Trophoblast cell (in vitro differentiated cells and primary cell): ENCODE measurements around the gene ITGB3BP.

Experiments used
- DNase-seq, 2 donors: peaks; one replicate each; pipeline ENCODE4 v3.0.0-alpha.2; 2016
- H2AFZ ChIP-seq: 2 replicates; pipeline ENCODE4 v1.6.1; 2013; ENCODE audit warnings: low read length, moderate library complexity, mild to moderate bottlenecking; ENCODE audit not compliant: insufficient read depth, poor library complexity
- H2AK5ac ChIP-seq: 2 replicates; pipeline ENCODE4 v1.6.1; 2013; ENCODE audit warnings: mild to moderate bottlenecking, low read length
- H2BK120ac ChIP-seq: 2 replicates; pipeline ENCODE4 v1.6.1; 2013; ENCODE audit warnings: low read length, mild to moderate bottlenecking, moderate library complexity; ENCODE audit not compliant: insufficient read depth, poor library complexity
- H2BK12ac ChIP-seq: 2 replicates; pipeline ENCODE4 v1.6.1; 2013; ENCODE audit warnings: mild to moderate bottlenecking, low read length, moderate library complexity
- H2BK5ac ChIP-seq: 2 replicates; pipeline ENCODE4 v1.6.1; 2013; ENCODE audit warnings: low read length, low read depth, moderate library complexity, mild to moderate bottlenecking; ENCODE audit not compliant: poor library complexity
- H3K14ac ChIP-seq: 2 replicates; pipeline ENCODE4 v1.6.1; 2013; ENCODE audit warnings: mild to moderate bottlenecking, low read length
- H3K18ac ChIP-seq: 2 replicates; pipeline ENCODE4 v1.6.1; 2013; ENCODE audit warnings: mild to moderate bottlenecking, low read length
- H3K23ac ChIP-seq: 2 replicates; pipeline ENCODE4 v1.6.1; 2013; ENCODE audit warnings: low read length
- H3K27ac ChIP-seq: 2 replicates; pipeline ENCODE4 v1.5.1; 2013; ENCODE audit warnings: low read depth, mild to moderate bottlenecking, inconsistent platforms, low read length, moderate library complexity
- H3K27me3 ChIP-seq: 2 replicates; pipeline ENCODE4 v1.6.1; 2013; ENCODE audit warnings: inconsistent platforms, mild to moderate bottlenecking, low read length, moderate library complexity; ENCODE audit not compliant: insufficient read depth
- H3K36me3 ChIP-seq, 2 experiments: 1 replicate in 1 of 2; 2 replicates in 1 of 2; pipeline ENCODE4 v1.6.1; 2013; ENCODE audit warnings: low read length in 2 of 2, mild to moderate bottlenecking in 2 of 2, moderate library complexity in 1 of 2; ENCODE audit not compliant: insufficient read depth in 2 of 2, control insufficient read depth in 1 of 2
- H3K4ac ChIP-seq: 2 replicates; pipeline ENCODE4 v1.6.1; 2013; ENCODE audit warnings: low read depth, mild to moderate bottlenecking, low read length, moderate library complexity
- H3K4me1 ChIP-seq, 2 experiments: 1 replicate in 1 of 2; 2 replicates in 1 of 2; pipeline ENCODE4 v1.6.1; 2013; ENCODE audit warnings: low read length in 2 of 2, mild to moderate bottlenecking in 2 of 2, moderate library complexity in 1 of 2; ENCODE audit not compliant: insufficient read depth in 2 of 2, control insufficient read depth in 1 of 2
- H3K4me2 ChIP-seq: 2 replicates; pipeline ENCODE4 v1.6.1; 2013; ENCODE audit warnings: inconsistent platforms, mild to moderate bottlenecking, low read length, moderate library complexity
- H3K4me3 ChIP-seq: 2 replicates; pipeline ENCODE4 v1.5.1; 2013; ENCODE audit warnings: mild to moderate bottlenecking, low read depth, low read length, inconsistent platforms
- H3K79me1 ChIP-seq: one replicate; pipeline ENCODE4 v1.6.1; 2013; ENCODE audit warnings: low read length
- H3K79me2 ChIP-seq: 2 replicates; pipeline ENCODE4 v1.6.1; 2013; ENCODE audit warnings: low read length, mild to moderate bottlenecking; ENCODE audit not compliant: control insufficient read depth, insufficient read depth, poor library complexity
- H3K9ac ChIP-seq: 2 replicates; pipeline ENCODE4 v1.6.1; 2013; ENCODE audit warnings: mild to moderate bottlenecking, low read length
- H3K9me3 ChIP-seq: 2 replicates; pipeline ENCODE4 v1.6.1; 2013; ENCODE audit warnings: low read depth, mild to moderate bottlenecking, control low read depth, inconsistent platforms, low read length; ENCODE audit not compliant: insufficient read depth
- H4K12ac ChIP-seq: 2 replicates; pipeline ENCODE4 v1.6.1; 2013; ENCODE audit warnings: low read depth, mild to moderate bottlenecking, low read length, moderate library complexity
- H4K8ac ChIP-seq: 2 replicates; pipeline ENCODE4 v1.6.1; 2013; ENCODE audit warnings: low read depth, mild to moderate bottlenecking, low read length, moderate library complexity
- H4K91ac ChIP-seq: one replicate; pipeline ENCODE4 v1.6.1; 2013; ENCODE audit warnings: low read depth, mild to moderate bottlenecking, low read length, moderate library complexity
- WGBS: extraction: QIAGEN DNeasy Blood & Tissue Kit; methylation state at CpG from one replicate; pipeline ENCODE4 v1.1.7; 2013; ENCODE audit warnings: missing lambda C conversion rate; ENCODE audit not compliant: insufficient read length, insufficient coverage; ENCODE audit errors: extremely low coverage; 5-methylcytosine and 5-hydroxymethylcytosine counted together

ITGB3BP gene

DNA sequence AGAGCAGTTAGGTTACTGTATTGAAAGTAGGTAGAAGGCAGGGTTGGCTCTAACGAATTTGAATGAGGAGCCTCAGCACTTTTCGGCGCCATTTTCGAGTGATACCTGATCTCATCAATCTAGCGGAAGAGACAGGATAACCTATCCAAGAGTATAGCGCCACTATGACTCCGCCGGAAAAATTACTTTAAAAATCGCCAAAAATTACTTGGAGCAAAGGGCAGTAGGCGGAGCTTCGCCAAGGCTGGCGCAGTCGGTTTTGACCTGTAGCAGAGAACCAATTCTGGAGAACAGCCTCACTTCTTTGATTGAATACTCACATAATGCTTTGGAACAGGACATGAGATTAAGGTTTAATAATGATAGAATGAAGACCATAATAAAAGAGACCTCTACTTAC lies 25.9 kb upstream of the ITGB3BP start:
- no peak overlapping the region for H2AFZ ChIP-seq
- no peaks in the 10 kb centered on the region for H3K79me1 ChIP-seq
- H3K14ac ChIP-seq, result no peak overlapping the region
- H3K36me3 ChIP-seq, result no peaks in the 10 kb centered on the region
- H3K23ac ChIP-seq, result no peak overlapping the region
- no peak overlapping the region for H3K9ac ChIP-seq
- WGBS, result no CpG with 5 or more reads among the region's 13 CpGs
- no peak overlapping the region for H4K12ac ChIP-seq
- H3K4me1 ChIP-seq, result no peaks in the 10 kb centered on the region
- H3K27ac ChIP-seq, result no peak overlapping the region
- H2BK5ac ChIP-seq, result no peak overlapping the region
- no peaks in the 10 kb centered on the region for H3K79me2 ChIP-seq
- H2BK120ac ChIP-seq, result no peak overlapping the region
- no peak overlapping the region for H4K8ac ChIP-seq
- H2BK12ac ChIP-seq, result no peak overlapping the region
- H4K91ac ChIP-seq, result no peak overlapping the region
- no peaks in the 10 kb centered on the region for H3K27me3 ChIP-seq
- no peaks in the 10 kb centered on the region for H3K9me3 ChIP-seq
- no peak overlapping the region for H3K4me2 ChIP-seq
- no peak overlapping the region for H2AK5ac ChIP-seq
- no peak overlapping the region for H3K4ac ChIP-seq
- H3K18ac ChIP-seq, result no peak overlapping the region
- no peak for DNase-seq
- H3K4me3 ChIP-seq, result no peak overlapping the region

DNA sequence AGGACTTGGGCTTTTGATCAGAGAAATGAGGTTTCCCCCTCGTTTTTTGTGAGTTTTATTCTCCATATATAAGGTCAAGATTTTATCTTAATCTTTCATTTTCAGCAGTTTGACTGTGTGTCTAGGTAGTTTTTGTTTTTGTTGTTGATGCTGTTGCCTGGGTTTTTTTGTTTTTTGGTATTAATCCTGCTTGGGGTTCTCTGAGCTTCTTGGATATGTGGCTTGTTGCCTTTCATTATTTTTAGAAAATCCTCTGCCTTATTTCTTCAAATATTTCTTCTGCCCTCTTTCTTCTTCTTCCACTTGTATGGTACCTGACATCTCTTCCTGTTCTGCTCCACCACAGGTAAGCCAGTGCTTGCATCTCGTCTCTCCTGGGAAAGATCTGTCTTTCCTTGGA lies 25.3 kb upstream of the ITGB3BP start:
- Histone ChIP-seq H3K4me1 (no peaks in the 10 kb centered on the region), H4K8ac (no peak overlapping the region), H3K9me3 (no peaks in the 10 kb centered on the region), H4K91ac (no peak overlapping the region), H3K27ac (no peak overlapping the region), H3K4me2 (no peak overlapping the region), H3K79me2 (no peaks in the 10 kb centered on the region), H2BK12ac (no peak overlapping the region), H3K4ac (no peak overlapping the region), H3K4me3 (no peak overlapping the region), H3K23ac (no peak overlapping the region), H3K9ac (no peak overlapping the region), H3K36me3 (no peaks in the 10 kb centered on the region), H2BK120ac (no peak overlapping the region), H2BK5ac (no peak overlapping the region), H4K12ac (no peak overlapping the region), H2AK5ac (no peak overlapping the region), H3K27me3 (no peaks in the 10 kb centered on the region), H3K79me1 (no peaks in the 10 kb centered on the region), H3K14ac (no peak overlapping the region), H2AFZ (no peak overlapping the region), H3K18ac (no peak overlapping the region)
- no peak for DNase-seq
- no CpG with 5 or more reads among the region's 2 CpGs for WGBS

GRCh38 chr1:63547621-63548294 lies 24.7 kb upstream of the ITGB3BP start:
- no peaks in the 10 kb centered on the region for H3K79me1 ChIP-seq
- no peak for DNase-seq
- no peaks in the 10 kb centered on the region for H3K9me3 ChIP-seq
- no peak overlapping the region for H4K12ac ChIP-seq
- no peak overlapping the region for H3K4ac ChIP-seq
- no peaks in the 10 kb centered on the region for H3K27me3 ChIP-seq
- no peak overlapping the region for H2AK5ac ChIP-seq
- H3K14ac ChIP-seq, result no peak overlapping the region
- no peak overlapping the region for H3K4me2 ChIP-seq
- H3K23ac ChIP-seq, result no peak overlapping the region
- H3K36me3 ChIP-seq, result no peaks in the 10 kb centered on the region
- no peaks in the 10 kb centered on the region for H3K79me2 ChIP-seq
- WGBS, result no CpG with 5 or more reads among the region's 2 CpGs
- no peak overlapping the region for H2AFZ ChIP-seq
- no peak overlapping the region for H2BK5ac ChIP-seq
- no peak overlapping the region for H3K9ac ChIP-seq
- no peak overlapping the region for H3K18ac ChIP-seq
- no peak overlapping the region for H4K91ac ChIP-seq
- no peaks in the 10 kb centered on the region for H3K4me1 ChIP-seq
- no peak overlapping the region for H4K8ac ChIP-seq
- H2BK120ac ChIP-seq, result no peak overlapping the region
- no peak overlapping the region for H3K27ac ChIP-seq
- H3K4me3 ChIP-seq, result no peak overlapping the region
- H2BK12ac ChIP-seq, result no peak overlapping the region

- Histone ChIP-seq H3K18ac (no peak overlapping the region), H3K4ac (no peak overlapping the region), H2BK12ac (no peak overlapping the region), H2AK5ac (no peak overlapping the region), H2BK5ac (no peak overlapping the region), H3K79me2 (no peaks in the 10 kb centered on the region), H3K23ac (no peak overlapping the region), H4K12ac (no peak overlapping the region), H3K14ac (no peak overlapping the region), H2BK120ac (no peak overlapping the region), H3K79me1 (no peaks in the 10 kb centered on the region), H3K36me3 (no peaks in the 10 kb centered on the region), H3K9ac (no peak overlapping the region), H3K27ac (no peak overlapping the region), H3K4me2 (no peak overlapping the region), H4K91ac (no peak overlapping the region), H3K27me3 (no peaks in the 10 kb centered on the region), H3K9me3 (no peaks in the 10 kb centered on the region), H2AFZ (no peak overlapping the region), H3K4me1 (no peaks in the 10 kb centered on the region), H4K8ac (no peak overlapping the region), H3K4me3 (no peak overlapping the region)
- no peak for DNase-seq
Observed at GRCh38 chr1:63545780-63546179, 22.8 kb upstream of the ITGB3BP start.
